ENCODE data around the gene DUSP8.

- TF ChIP-seq EZH2 (IDR thresholded peaks at IDR 0.05) (no peak), POLR2AphosphoS5 (IDR thresholded peaks at IDR 0.05; ENCODE audit: borderline replicate concordance, low read depth, low read length) (no peak)
These were observed 38.7 kb downstream of the DUSP8 start for GRCh38 chr11:1533342-1533725.
